ENCODE data around the gene CELF1.

DNA sequence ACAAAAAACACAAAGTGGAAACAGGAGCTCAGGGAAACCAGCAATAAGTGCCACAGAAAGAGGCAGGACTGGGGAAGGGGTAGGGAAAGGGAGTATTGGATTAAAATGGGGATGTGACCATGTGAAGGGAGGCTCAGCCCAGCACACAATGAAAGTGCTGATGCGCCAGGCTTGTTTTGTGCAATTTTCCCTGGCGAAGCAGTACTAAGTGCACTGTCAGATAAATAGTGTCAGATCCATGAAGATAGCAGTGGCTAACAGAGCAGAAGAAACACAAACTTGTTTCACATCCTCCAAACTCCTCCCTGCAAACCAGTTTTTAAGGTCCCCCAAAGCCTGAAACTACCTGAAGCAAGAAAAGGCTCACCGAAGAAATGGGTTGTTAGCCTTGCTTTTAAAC, 53.3 kb downstream of the CELF1 start:
- TF ChIP-seq EZH2phosphoT487 (IDR thresholded peaks at IDR 0.05; ENCODE audit: borderline replicate concordance), result no peak
- TF ChIP-seq, protein P1, sequence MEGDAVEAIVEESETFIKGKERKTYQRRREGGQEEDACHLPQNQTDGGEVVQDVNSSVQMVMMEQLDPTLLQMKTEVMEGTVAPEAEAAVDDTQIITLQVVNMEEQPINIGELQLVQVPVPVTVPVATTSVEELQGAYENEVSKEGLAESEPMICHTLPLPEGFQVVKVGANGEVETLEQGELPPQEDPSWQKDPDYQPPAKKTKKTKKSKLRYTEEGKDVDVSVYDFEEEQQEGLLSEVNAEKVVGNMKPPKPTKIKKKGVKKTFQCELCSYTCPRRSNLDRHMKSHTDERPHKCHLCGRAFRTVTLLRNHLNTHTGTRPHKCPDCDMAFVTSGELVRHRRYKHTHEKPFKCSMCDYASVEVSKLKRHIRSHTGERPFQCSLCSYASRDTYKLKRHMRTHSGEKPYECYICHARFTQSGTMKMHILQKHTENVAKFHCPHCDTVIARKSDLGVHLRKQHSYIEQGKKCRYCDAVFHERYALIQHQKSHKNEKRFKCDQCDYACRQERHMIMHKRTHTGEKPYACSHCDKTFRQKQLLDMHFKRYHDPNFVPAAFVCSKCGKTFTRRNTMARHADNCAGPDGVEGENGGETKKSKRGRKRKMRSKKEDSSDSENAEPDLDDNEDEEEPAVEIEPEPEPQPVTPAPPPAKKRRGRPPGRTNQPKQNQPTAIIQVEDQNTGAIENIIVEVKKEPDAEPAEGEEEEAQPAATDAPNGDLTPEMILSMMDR (conservative IDR thresholded peaks at IDR 0.05; ENCODE audit: low read length), result no peak
